ENCODE results near the gene TRPM8.

Gene TRPM8

DNA sequence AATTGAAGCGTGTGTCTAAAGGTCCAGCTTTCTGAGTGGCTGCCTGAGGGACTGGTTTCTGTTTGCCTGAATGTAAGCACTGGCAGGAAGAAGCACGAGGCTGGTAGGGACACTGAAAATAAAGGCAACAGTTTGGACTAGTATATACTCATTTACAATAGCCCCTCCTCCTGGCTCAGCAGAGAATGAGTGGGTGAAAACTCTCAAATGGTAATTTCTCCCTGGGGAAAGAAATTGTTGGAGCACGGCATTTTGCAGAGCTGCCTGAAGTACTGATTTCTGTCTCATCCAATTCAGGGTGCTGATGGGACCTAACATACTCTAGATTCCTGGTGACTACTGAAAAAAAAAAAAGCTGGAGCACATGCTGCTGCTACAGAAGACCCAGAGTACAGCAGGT lies 116.0 kb downstream of the TRPM8 start:
- no peak for TF ChIP-seq EZH2 (IDR thresholded peaks at IDR 0.05)
- TF ChIP-seq FOXP2 (optimal IDR thresholded peaks at IDR 0.05; ENCODE audit: control extremely low read depth, extremely low read length, insufficient read depth): no peak
- TF ChIP-seq POLR2AphosphoS5 (IDR thresholded peaks at IDR 0.05; ENCODE audit: borderline replicate concordance, low read depth, low read length): no peak
- no peak overlapping the region for H3K9ac ChIP-seq (ENCODE audit: insufficient read length)
- no peak overlapping the region for H3K27ac ChIP-seq
- H3K9me3 ChIP-seq (ENCODE audit: low read depth, low read length): no peaks in the 10 kb centered on the region
- H3K4me3 ChIP-seq: no peak overlapping the region
- no peaks in the 10 kb centered on the region for H3K36me3 ChIP-seq (ENCODE audit: insufficient read depth, low read length)
- no peak for DNase-seq (ENCODE audit: low read depth, low spot score)

DNA sequence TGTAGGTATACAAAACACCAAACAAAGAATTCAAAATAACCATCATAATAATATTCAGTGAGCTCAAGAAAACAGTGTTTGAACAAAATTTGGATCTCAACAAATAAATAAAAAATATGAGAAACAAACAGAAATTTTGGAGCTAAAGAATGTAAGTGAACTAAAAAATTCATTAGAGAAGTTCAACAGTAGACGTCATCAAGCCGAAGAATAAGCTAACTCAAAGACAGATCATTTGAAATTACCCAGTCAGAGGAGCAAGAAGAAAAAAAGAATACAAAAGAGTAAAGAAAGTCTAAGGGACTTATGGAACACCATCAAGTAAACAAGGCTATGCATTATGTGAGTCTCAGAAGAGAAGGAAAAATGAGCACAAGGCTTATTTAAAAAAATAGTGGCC lies 116.7 kb downstream of the TRPM8 start:
- no peak overlapping the region for H3K27ac ChIP-seq
- no peak for TF ChIP-seq EZH2 (IDR thresholded peaks at IDR 0.05)
- no peak for TF ChIP-seq POLR2AphosphoS5 (IDR thresholded peaks at IDR 0.05; ENCODE audit: borderline replicate concordance, low read depth, low read length)
- TF ChIP-seq FOXP2 (optimal IDR thresholded peaks at IDR 0.05; ENCODE audit: control extremely low read depth, extremely low read length, insufficient read depth): no peak
- H3K36me3 ChIP-seq (ENCODE audit: insufficient read depth, low read length): no peaks in the 10 kb centered on the region
- DNase-seq (ENCODE audit: low read depth, low spot score): no peak
- no peaks in the 10 kb centered on the region for H3K9me3 ChIP-seq (ENCODE audit: low read depth, low read length)
- no peak overlapping the region for H3K9ac ChIP-seq (ENCODE audit: insufficient read length)
- no peak overlapping the region for H3K4me3 ChIP-seq

- Histone ChIP-seq H3K9me3 (ENCODE audit: low read depth, low read length) (no peaks in the 10 kb centered on the region), H3K4me3 (no peak overlapping the region), H3K27ac (no peak overlapping the region), H3K36me3 (ENCODE audit: insufficient read depth, low read length) (no peaks in the 10 kb centered on the region), H3K9ac (ENCODE audit: insufficient read length) (no peak overlapping the region)
- DNase-seq (ENCODE audit: low read depth, low spot score): no peak
- no peak for TF ChIP-seq FOXP2 (optimal IDR thresholded peaks at IDR 0.05; ENCODE audit: control extremely low read depth, extremely low read length, insufficient read depth)
- no peak for TF ChIP-seq POLR2AphosphoS5 (IDR thresholded peaks at IDR 0.05; ENCODE audit: borderline replicate concordance, low read depth, low read length)
- no peak for TF ChIP-seq EZH2 (IDR thresholded peaks at IDR 0.05)
Observed at GRCh38 chr2:234038076-234038802, 121.1 kb downstream of the TRPM8 start.

GRCh38 chr2:234044157-234044556 lies 127.0 kb downstream of the TRPM8 start:
- Histone ChIP-seq H3K9me3 (ENCODE audit: low read depth, low read length) (no peaks in the 10 kb centered on the region), H3K27ac (no peak overlapping the region), H3K4me3 (no peak overlapping the region), H3K36me3 (ENCODE audit: insufficient read depth, low read length) (no peaks in the 10 kb centered on the region), H3K9ac (ENCODE audit: insufficient read length) (no peak overlapping the region)
- TF ChIP-seq EZH2 (IDR thresholded peaks at IDR 0.05): no peak
- no peak for TF ChIP-seq FOXP2 (optimal IDR thresholded peaks at IDR 0.05; ENCODE audit: control extremely low read depth, extremely low read length, insufficient read depth)
- TF ChIP-seq POLR2AphosphoS5 (IDR thresholded peaks at IDR 0.05; ENCODE audit: borderline replicate concordance, low read depth, low read length): no peak
- no peak for DNase-seq (ENCODE audit: low read depth, low spot score)

DNA sequence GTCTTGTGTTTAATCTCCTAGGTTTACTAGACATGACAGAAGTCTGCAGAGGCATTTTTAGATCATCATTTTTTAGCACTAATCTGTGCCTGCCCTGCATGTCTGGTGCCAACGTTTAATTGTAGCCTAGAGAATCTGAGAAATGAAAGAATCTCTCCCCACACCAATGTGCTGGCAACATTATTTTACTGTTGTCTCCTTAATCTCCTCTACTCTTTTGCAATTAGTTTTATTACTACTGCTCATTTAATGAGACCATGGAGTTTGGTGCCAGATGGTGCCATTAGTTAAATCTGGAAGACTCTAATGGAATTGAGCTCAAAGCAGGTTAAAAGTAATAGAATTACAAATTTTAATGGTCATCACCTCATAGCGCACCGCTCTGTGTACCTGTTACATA lies 129.3 kb downstream of the TRPM8 start:
- H3K27ac ChIP-seq: no peak overlapping the region
- H3K9ac ChIP-seq (ENCODE audit: insufficient read length): no peak overlapping the region
- H3K36me3 ChIP-seq (ENCODE audit: insufficient read depth, low read length): no peaks in the 10 kb centered on the region
- H3K4me3 ChIP-seq: no peak overlapping the region
- TF ChIP-seq FOXP2 (optimal IDR thresholded peaks at IDR 0.05; ENCODE audit: control extremely low read depth, extremely low read length, insufficient read depth) (no peak), EZH2 (IDR thresholded peaks at IDR 0.05) (no peak), POLR2AphosphoS5 (IDR thresholded peaks at IDR 0.05; ENCODE audit: borderline replicate concordance, low read depth, low read length) (no peak)
- no peak for DNase-seq (ENCODE audit: low read depth, low spot score)
- no peaks in the 10 kb centered on the region for H3K9me3 ChIP-seq (ENCODE audit: low read depth, low read length)

DNA sequence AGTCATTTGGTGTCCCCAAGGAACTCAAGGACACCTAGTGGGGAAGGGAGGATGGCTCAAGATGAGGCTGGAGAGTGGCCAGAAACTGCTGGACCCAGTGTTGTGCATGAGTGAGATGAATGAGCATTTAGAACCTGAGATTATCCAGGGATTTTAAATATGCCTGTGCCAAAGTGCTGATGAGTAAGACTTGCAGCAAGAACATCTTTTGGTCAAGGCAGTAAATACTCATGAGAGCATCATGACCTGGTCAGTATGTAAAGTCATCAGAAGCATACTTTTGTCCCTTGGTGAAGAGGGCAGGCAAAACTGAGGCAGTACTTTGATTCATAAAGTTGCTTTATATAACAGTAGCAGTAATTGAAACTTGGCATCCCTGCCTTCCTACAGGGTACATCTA lies 130.2 kb downstream of the TRPM8 start:
- TF ChIP-seq EZH2 (IDR thresholded peaks at IDR 0.05): no peak
- no peak for TF ChIP-seq POLR2AphosphoS5 (IDR thresholded peaks at IDR 0.05; ENCODE audit: borderline replicate concordance, low read depth, low read length)
- no peak for TF ChIP-seq FOXP2 (optimal IDR thresholded peaks at IDR 0.05; ENCODE audit: control extremely low read depth, extremely low read length, insufficient read depth)
- no peaks in the 10 kb centered on the region for H3K9me3 ChIP-seq (ENCODE audit: low read depth, low read length)
- no peaks in the 10 kb centered on the region for H3K36me3 ChIP-seq (ENCODE audit: insufficient read depth, low read length)
- DNase-seq (ENCODE audit: low read depth, low spot score): no peak
- no peak overlapping the region for H3K9ac ChIP-seq (ENCODE audit: insufficient read length)
- H3K4me3 ChIP-seq: no peak overlapping the region
- no peak overlapping the region for H3K27ac ChIP-seq

GRCh38 chr2:234048049-234048448 lies 130.9 kb downstream of the TRPM8 start:
- Histone ChIP-seq H3K4me3 (no peak overlapping the region), H3K9ac (ENCODE audit: insufficient read length) (no peak overlapping the region), H3K9me3 (ENCODE audit: low read depth, low read length) (no peaks in the 10 kb centered on the region), H3K36me3 (ENCODE audit: insufficient read depth, low read length) (no peaks in the 10 kb centered on the region), H3K27ac (no peak overlapping the region)
- no peak for TF ChIP-seq EZH2 (IDR thresholded peaks at IDR 0.05)
- TF ChIP-seq POLR2AphosphoS5 (IDR thresholded peaks at IDR 0.05; ENCODE audit: borderline replicate concordance, low read depth, low read length): no peak
- no peak for TF ChIP-seq FOXP2 (optimal IDR thresholded peaks at IDR 0.05; ENCODE audit: control extremely low read depth, extremely low read length, insufficient read depth)
- DNase-seq (ENCODE audit: low read depth, low spot score): no peak

DNA sequence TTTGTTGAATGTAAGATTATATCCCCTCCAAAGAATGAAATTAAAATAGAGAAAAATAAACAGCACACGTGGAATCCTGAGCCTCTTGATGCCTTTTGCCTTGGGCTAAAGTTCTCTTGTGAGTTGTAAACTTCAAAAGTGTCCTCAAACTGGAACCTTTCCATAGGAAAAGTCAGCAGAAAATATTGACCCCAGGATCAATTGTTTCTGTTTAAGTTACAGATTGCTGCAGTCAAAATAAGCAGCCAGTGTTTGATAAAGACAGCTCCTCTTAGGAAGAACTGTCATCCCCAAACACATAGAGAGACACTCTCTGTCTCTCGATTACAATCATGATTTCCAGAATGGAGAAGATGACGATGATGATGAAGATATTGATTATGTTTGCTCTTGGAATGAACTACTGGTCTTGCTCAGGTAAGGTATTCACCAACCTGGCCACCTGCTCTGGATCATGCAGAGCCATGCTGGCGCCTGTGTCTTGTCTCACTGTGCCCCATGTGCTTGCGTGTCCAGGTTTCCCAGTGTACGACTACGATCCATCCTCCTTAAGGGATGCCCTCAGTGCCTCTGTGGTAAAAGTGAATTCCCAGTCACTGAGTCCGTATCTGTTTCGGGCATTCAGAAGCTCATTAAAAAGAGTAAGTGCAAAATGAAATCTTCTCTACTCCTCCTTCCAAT lies 133.4 kb downstream of the TRPM8 start, which contains the start of gene SPP2:
TSS of gene SPP2 (plus strand) at position 248 of the 681 bp plus-strand sequence. CDS start at position 333, 85 bp downstream.
- no peak for DNase-seq (ENCODE audit: low read depth, low spot score)
- no peak within 1 kb of the TSS for H3K9ac ChIP-seq (ENCODE audit: insufficient read length)
- H3K9me3 ChIP-seq (ENCODE audit: low read depth, low read length): no peaks in the 10 kb centered on the region
- H3K27ac ChIP-seq: no peak within 1 kb of the TSS
- H3K4me3 ChIP-seq: no peak within 1 kb of the TSS
- H3K36me3 ChIP-seq (ENCODE audit: insufficient read depth, low read length): no peaks in the 10 kb centered on the region
- TF ChIP-seq EZH2 (IDR thresholded peaks at IDR 0.05): no peak
- TF ChIP-seq POLR2AphosphoS5 (IDR thresholded peaks at IDR 0.05; ENCODE audit: borderline replicate concordance, low read depth, low read length): no peak
- TF ChIP-seq FOXP2 (optimal IDR thresholded peaks at IDR 0.05; ENCODE audit: control extremely low read depth, extremely low read length, insufficient read depth): no peak
